Thoracic aorta (tissue), 2 donors: ENCODE data around the gene KIF3A. TPM values are rescaled to one million over a fixed set of nuclear protein-coding genes. Genes with fewer than 3 reads are reported as not detected.

Source experiments
- ATAC-seq: fragments of 150-250 bp; one replicate; pipeline ENCODE4 v1.8.0; 2017; ENCODE audit warnings: low read depth; ENCODE audit not compliant: insufficient number of reproducible peaks, low FRiP score
- DNase-seq: peaks from one replicate; pipeline ENCODE4 v3.0.0-alpha.2; 2020; ENCODE audit warnings: low spot score
- H3K27ac ChIP-seq, 2 donors: fragments of 200-600 bp; sonication (generic); 1 replicate in 1 of 2; 2 replicates in 1 of 2; pipeline ENCODE4 v1.5.1; 2016; ENCODE audit warnings: mild to moderate bottlenecking in 2 of 2, moderate library complexity in 2 of 2
- H3K27me3 ChIP-seq: fragments of 200-600 bp; sonication (generic); replicated peaks from 2 replicates; pipeline ENCODE4 v1.6.0; 2016; ENCODE audit warnings: mild to moderate bottlenecking; ENCODE audit not compliant: insufficient read depth
- H3K36me3 ChIP-seq: fragments of 200-600 bp; sonication (generic); one replicate; pipeline ENCODE4 v1.5.1; 2016
- H3K4me1 ChIP-seq, 2 donors: fragments of 200-600 bp; sonication (generic); 1 replicate in 1 of 2; 2 replicates in 1 of 2; pipeline versions ENCODE4 v1.5.1 to v1.6.0; 2016; ENCODE audit warnings: low read depth in 2 of 2, mild to moderate bottlenecking in 1 of 2; ENCODE audit not compliant: control insufficient read depth in 1 of 2
- H3K4me3 ChIP-seq: fragments of 200-600 bp; sonication (generic); 2 replicates; pipeline ENCODE4 v1.5.1; 2016; ENCODE audit warnings: mild to moderate bottlenecking
- H3K9me3 ChIP-seq: fragments of 200-600 bp; sonication (generic); 2 replicates; pipeline ENCODE4 v1.5.1; 2016
- CTCF ChIP-seq: fragments of 200-600 bp; sonication (generic); IDR thresholded peaks from one replicate; pipeline ENCODE4 v1.5.1; 2019; ENCODE audit warnings: antibody characterized with exemption
- total RNA-seq, 2 donors: library from RNA; depleted of rRNA; stranded (reverse); fragments of >200 nt; gene quantifications; one replicate each; pipeline versions ENCODE4 v1.1.0 to v1.2.3, GENCODE V29; 2016

Gene KIF3A
- total RNA-seq, 2 donors from 2014 or later, result 3.7 to 5.9 TPM

GRCh38 chr5:132648355-132648754 is 89.0 kb downstream of the KIF3A start:
- Histone ChIP-seq H3K4me1 (no peaks in the 10 kb centered on the region), H3K4me3 (no peak overlapping the region), H3K36me3 (no peaks in the 10 kb centered on the region), H3K27ac (no peak overlapping the region), H3K9me3 (peaks cover 5% of the 10 kb centered on the region), H3K27me3 (no peaks in the 10 kb centered on the region)
- DNase-seq (no peak), ATAC-seq (no peak)
- TF ChIP-seq CTCF, result no peak

- ATAC-seq (no peak), DNase-seq (no peak)
- Histone ChIP-seq H3K27ac (no peak overlapping the region), H3K4me1 (no peaks in the 10 kb centered on the region), H3K4me3 (no peak overlapping the region), H3K36me3 (peaks cover under 1% of the 10 kb centered on the region), H3K9me3 (peaks cover 5% of the 10 kb centered on the region), H3K27me3 (no peaks in the 10 kb centered on the region)
- no peak for TF ChIP-seq CTCF
These were observed 89.9 kb downstream of the KIF3A start for GRCh38 chr5:132647473-132647872.

- H3K27ac ChIP-seq, result no peak overlapping the region
These were observed 90.6 kb downstream of the KIF3A start for GRCh38 chr5:132646583-132647266.

GRCh38 chr5:132644177-132644576 is 93.2 kb downstream of the KIF3A start:
- no peak overlapping the region for H3K27ac ChIP-seq
- no peaks in the 10 kb centered on the region for H3K27me3 ChIP-seq
- ATAC-seq, result no peak
- peaks cover 5% of the 10 kb centered on the region for H3K9me3 ChIP-seq
- peaks cover 13% of the 10 kb centered on the region for H3K36me3 ChIP-seq
- H3K4me3 ChIP-seq, result no peak overlapping the region
- no peaks in the 10 kb centered on the region for H3K4me1 ChIP-seq
- DNase-seq, result no peak
- TF ChIP-seq CTCF, result no peak

More at GRCh38 chr5:132646583-132647266, 90.6 kb downstream of the KIF3A start:
- ATAC-seq, result no peak
- no peak for TF ChIP-seq CTCF
- no peak for DNase-seq
- Histone ChIP-seq H3K36me3 (peaks cover 3% of the 10 kb centered on the region), H3K4me3 (no peak overlapping the region), H3K9me3 (peaks cover 5% of the 10 kb centered on the region), H3K27me3 (no peaks in the 10 kb centered on the region), H3K4me1 (no peaks in the 10 kb centered on the region)

Other genes starting within 250 kb of the KIF3A start
- gene IRF1, start 246.8 kb downstream of the KIF3A start, total RNA-seq, result 10 to 100 TPM; 31.3 to 57.7 TPM
- not detected for gene IL5, start 194.0 kb downstream of the KIF3A start, total RNA-seq
- gene RAD50, start 180.6 kb downstream of the KIF3A start, total RNA-seq, result 10 to 100 TPM; 28.4 to 32.7 TPM
- 1 to 10 TPM in 1 of 2 donors, not detected in 1; 2.8 TPM for gene IL13, start 79.4 kb downstream of the KIF3A start, total RNA-seq
- not detected for gene IL4, start 63.6 kb downstream of the KIF3A start, total RNA-seq
- not detected for gene CCNI2, start 9.9 kb upstream of the KIF3A start, total RNA-seq
- 100 to 1,000 TPM in 1 of 2 donors, 10 to 100 TPM in 1; 85.7 to 111 TPM for gene SEPTIN8, start 39.7 kb upstream of the KIF3A start, total RNA-seq
- under 1 TPM; 0.63 to 0.68 TPM for gene SOWAHA, start 75.8 kb upstream of the KIF3A start, total RNA-seq
- 10 to 100 TPM; 13.1 to 15.4 TPM for gene SHROOM1, start 93.1 kb upstream of the KIF3A start, total RNA-seq
- not detected for gene GDF9, start 128.9 kb upstream of the KIF3A start, total RNA-seq
- 10 to 100 TPM; 49.5 to 59.3 TPM for gene UQCRQ, start 129.1 kb upstream of the KIF3A start, total RNA-seq
- under 1 TPM in 1 of 2 donors, not detected in 1; 0.49 TPM for gene LEAP2, start 136.1 kb upstream of the KIF3A start, total RNA-seq
- 100 to 1,000 TPM in 1 of 2 donors, 10 to 100 TPM in 1; 95.2 to 142 TPM for gene AFF4, start 226.1 kb upstream of the KIF3A start, total RNA-seq